ENCODE measurements around the gene SPEN. TPM values are rescaled to one million over a fixed set of nuclear protein-coding genes. Genes with fewer than 3 reads are reported as not detected.
"Not testable (repeated sequence)": the region's sequence is repeated elsewhere in the genome, so short reads cannot be mapped to it uniquely, and the experiment has no call there.

The SPEN gene
- total and polyA plus RNA-seq, 7 experiments from 2014 or later: 10.1 to 92.1 (median 77.9) TPM

DNA sequence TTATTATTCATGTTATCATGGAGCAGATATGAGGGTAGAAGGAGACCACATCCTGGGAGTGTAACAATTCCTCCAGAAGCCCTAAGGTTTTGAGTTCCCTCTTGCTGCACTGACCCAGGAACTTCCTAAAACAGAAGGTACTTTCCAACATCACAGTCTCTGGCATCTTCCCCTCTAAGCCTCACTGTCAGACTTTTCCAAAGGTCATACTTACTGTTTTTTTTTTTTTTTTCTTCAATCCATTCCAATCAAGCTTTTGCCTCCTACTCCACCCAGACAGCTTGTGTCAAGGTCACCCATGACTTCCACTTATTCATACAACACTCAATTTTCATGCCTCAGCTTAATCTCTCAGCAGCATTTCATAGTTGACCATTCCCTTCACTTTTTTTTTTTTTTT, 21.7 kb upstream of the SPEN start:
- no peaks in the 10 kb centered on the region for H3K27me3 ChIP-seq (ENCODE audit: control insufficient read depth in 2 of 2, insufficient read depth in 2 of 2, low read length in 2 of 2)
- POLR2A ChIA-PET: interaction anchor here (0.8 to 5.2 kb wide), 2 partner anchors 8 to 178 kb away, joined by 3 to 39 read pairs; partner anchors contain the start of gene SRARP
- Mint-ChIP-seq H3K9me3 (no peaks in the 10 kb centered on the region), H3K4me1 (peaks cover 9 to 23% (median 15%) of the 10 kb centered on the region in 7 donors), H3K4me3 (no peak overlapping the region), H3K27ac (no peak overlapping the region), H3K36me3 (peaks cover 0 to 3% (median 0%) of the 10 kb centered on the region in 5 donors), H3K27me3 (no peaks in the 10 kb centered on the region)
- no peak overlapping the region for H3K27ac ChIP-seq (ENCODE audit: low read depth, low read length)
- no peaks in the 10 kb centered on the region for H3K36me3 ChIP-seq (ENCODE audit: control insufficient read depth in 2 of 3, insufficient read depth in 3 of 3, low read length in 3 of 3)
- no peaks in the 10 kb centered on the region for H3K4me1 ChIP-seq (ENCODE audit: control insufficient read depth in 2 of 2, insufficient read depth in 2 of 2, low read length in 2 of 2)
- CTCF ChIA-PET: interaction anchor here (0.6 kb wide), 1 partner anchor 42 kb away, joined by 4 read pairs; no protein-coding TSS in a partner anchor
- no peaks in the 10 kb centered on the region for H3K9me3 ChIP-seq (ENCODE audit: control insufficient read depth in 2 of 3, low read length in 3 of 3)
- intact Hi-C loops (cut with micrococcal nuclease): no loop called here
- ATAC-seq: peak; percentile 60
- no peak for DNase-seq
- no peak overlapping the region for H3K4me3 ChIP-seq (ENCODE audit: low read length)

DNA sequence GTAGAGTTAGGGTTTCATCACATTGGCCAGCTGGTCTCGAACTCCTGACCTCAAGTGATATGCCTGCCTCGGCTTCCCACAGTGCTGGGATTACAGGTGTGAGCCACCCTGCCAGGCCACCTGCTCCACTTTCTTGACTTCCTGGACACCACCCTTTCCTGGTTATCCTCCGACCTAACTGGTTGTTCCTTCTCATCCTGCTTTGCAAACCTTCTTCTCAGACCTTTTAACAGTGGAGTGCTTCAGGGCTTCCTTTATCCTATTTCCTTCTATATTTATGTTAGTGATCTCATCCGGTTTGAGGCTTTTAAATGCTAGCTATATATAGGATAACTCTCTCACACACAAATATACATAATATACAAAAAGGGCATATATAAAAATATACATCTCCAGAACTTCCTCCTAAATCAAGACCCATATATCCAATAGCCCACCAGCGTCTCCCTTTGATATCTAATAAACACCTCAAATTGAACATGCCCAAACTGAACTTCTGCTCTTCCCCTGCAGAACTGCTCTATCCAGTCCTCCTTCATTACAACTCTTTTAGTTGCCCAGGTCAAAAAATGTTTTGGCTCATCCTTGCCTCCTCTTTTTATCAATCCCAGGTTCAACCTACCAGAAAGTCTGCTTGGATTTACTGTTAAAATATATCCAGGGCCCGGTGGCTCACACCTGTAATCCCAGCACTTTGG, 20.5 kb upstream of the SPEN start:
- POLR2A ChIA-PET: interaction anchor here (0.7 to 0.8 kb wide), 2 partner anchors 9 to 177 kb away, joined by 3 read pairs; partner anchors contain the start of gene SRARP
- Histone ChIP-seq H3K9me3 (ENCODE audit: control insufficient read depth in 2 of 3, low read length in 3 of 3) (no peaks in the 10 kb centered on the region), H3K36me3 (ENCODE audit: control insufficient read depth in 2 of 3, insufficient read depth in 3 of 3, low read length in 3 of 3) (no peaks in the 10 kb centered on the region), H3K27ac (ENCODE audit: low read depth, low read length) (no peak overlapping the region), H3K27me3 (ENCODE audit: control insufficient read depth in 2 of 2, insufficient read depth in 2 of 2, low read length in 2 of 2) (no peaks in the 10 kb centered on the region), H3K4me3 (ENCODE audit: low read length) (no peak overlapping the region), H3K4me1 (ENCODE audit: control insufficient read depth in 2 of 2, insufficient read depth in 2 of 2, low read length in 2 of 2) (no peaks in the 10 kb centered on the region)
- intact Hi-C loops (cut with micrococcal nuclease): no loop called here
- Mint-ChIP-seq H3K4me3 (no peak overlapping the region), H3K4me1 (peaks cover 14 to 28% (median 19%) of the 10 kb centered on the region in 7 donors), H3K36me3 (peaks cover 0 to 6% (median 3%) of the 10 kb centered on the region in 5 donors), H3K27me3 (no peaks in the 10 kb centered on the region), H3K9me3 (no peaks in the 10 kb centered on the region), H3K27ac (peak overlapping the region in 1 of 9 donors; percentile 4)
- DNase-seq: no peak
- CTCF ChIA-PET: interaction anchor here (0.6 kb wide), 1 partner anchor 248 kb away, joined by 6 read pairs; no protein-coding TSS in a partner anchor
- no peak for ATAC-seq

DNA sequence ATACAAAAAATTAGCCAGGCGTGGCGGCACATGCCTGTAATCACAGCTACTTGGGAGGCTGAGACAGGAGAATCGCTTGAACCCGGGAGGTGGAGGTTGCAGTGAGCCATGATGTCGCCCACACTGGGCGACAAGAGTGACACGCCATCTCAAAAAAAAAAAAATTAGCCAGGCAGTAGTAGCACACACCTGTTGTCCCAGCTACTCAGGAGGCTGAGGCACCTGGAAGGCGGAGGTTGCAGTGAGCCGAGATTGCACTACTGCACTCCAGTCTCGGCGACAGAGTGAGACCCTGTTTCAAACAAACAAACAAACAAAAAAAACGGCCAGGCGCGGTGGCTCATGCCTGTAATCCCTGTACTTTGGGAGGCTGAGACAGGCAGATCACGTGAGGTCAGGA, 19.9 kb upstream of the SPEN start:
- CTCF ChIA-PET; H3K27ac ChIP-seq (ENCODE audit: low read depth, low read length); H3K9me3 ChIP-seq (ENCODE audit: control insufficient read depth in 2 of 3, low read length in 3 of 3); H3K27me3 Mint-ChIP-seq; H3K27ac Mint-ChIP-seq; H3K4me3 Mint-ChIP-seq; H3K9me3 Mint-ChIP-seq; H3K4me3 ChIP-seq (ENCODE audit: low read length); H3K36me3 Mint-ChIP-seq; H3K4me1 ChIP-seq (ENCODE audit: control insufficient read depth in 2 of 2, insufficient read depth in 2 of 2, low read length in 2 of 2); intact Hi-C loops (cut with micrococcal nuclease); H3K36me3 ChIP-seq (ENCODE audit: control insufficient read depth in 2 of 3, insufficient read depth in 3 of 3, low read length in 3 of 3); DNase-seq; ATAC-seq; H3K27me3 ChIP-seq (ENCODE audit: control insufficient read depth in 2 of 2, insufficient read depth in 2 of 2, low read length in 2 of 2): not testable (repeated sequence)
- H3K4me1 Mint-ChIP-seq: peaks cover 15 to 29% (median 21%) of the 10 kb centered on the region in 7 donors
- POLR2A ChIA-PET: interaction anchor here (0.7 kb wide), 2 partner anchors 9 to 28 kb away, joined by 4 read pairs; no protein-coding TSS in a partner anchor

DNA sequence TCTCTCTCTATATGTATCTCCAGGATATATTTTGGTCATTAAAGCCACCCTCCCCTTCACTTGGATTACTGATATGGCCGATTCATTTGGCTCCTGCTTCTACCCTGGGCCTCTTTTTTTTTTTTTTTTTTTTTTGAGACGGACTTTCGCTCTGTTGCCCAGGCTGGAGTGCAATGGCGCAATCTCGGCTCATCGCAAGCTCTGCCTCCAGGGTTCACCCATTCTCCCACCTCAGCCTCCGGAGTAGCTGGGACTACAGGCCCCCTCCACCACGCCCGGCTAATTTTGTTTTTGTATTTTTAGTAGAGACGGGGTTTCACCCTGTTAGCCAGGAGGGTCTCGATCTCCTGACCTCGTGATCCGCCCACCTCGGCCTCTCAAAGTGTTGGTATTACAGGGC, 18.6 kb upstream of the SPEN start:
- DNase-seq; H3K27me3 ChIP-seq (ENCODE audit: control insufficient read depth in 2 of 2, insufficient read depth in 2 of 2, low read length in 2 of 2); H3K4me1 ChIP-seq (ENCODE audit: control insufficient read depth in 2 of 2, insufficient read depth in 2 of 2, low read length in 2 of 2); H3K27ac Mint-ChIP-seq; H3K36me3 ChIP-seq (ENCODE audit: control insufficient read depth in 2 of 3, insufficient read depth in 3 of 3, low read length in 3 of 3); H3K36me3 Mint-ChIP-seq; ATAC-seq; H3K9me3 ChIP-seq (ENCODE audit: control insufficient read depth in 2 of 3, low read length in 3 of 3); H3K27ac ChIP-seq (ENCODE audit: low read depth, low read length); H3K9me3 Mint-ChIP-seq; H3K4me3 ChIP-seq (ENCODE audit: low read length); H3K27me3 Mint-ChIP-seq; H3K4me3 Mint-ChIP-seq; intact Hi-C loops (cut with micrococcal nuclease): not testable (repeated sequence)
- ChIA-PET CTCF (interaction anchor here (0.6 kb wide), 1 partner anchor 13 kb away, joined by 6 read pairs; no protein-coding TSS in a partner anchor), POLR2A (interaction anchor here (1.0 to 1.5 kb wide), 3 partner anchors 19 to 127 kb away, joined by 3 read pairs; partner anchors contain the start of gene SPEN)
- peaks cover 19 to 33% (median 27%) of the 10 kb centered on the region in 7 donors for H3K4me1 Mint-ChIP-seq

DNA sequence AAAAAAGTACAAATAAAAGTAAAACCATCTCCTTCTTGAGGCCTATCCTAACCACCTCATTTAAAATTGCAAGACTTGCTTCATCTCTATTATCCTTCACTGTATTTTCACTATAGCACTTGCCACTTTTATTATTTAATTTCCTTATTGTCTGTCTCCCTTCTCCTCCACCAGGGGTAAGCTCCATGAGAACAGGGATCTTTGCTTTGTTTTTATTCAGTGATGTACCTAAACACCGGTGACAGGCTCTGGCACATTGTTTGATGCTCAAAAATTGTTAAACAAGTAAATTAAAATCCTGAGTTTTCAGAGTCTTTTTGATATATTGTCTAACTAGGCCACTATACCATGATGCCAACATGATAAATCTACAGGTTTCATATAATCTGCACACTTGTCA, 17.2 kb upstream of the SPEN start:
- no peak for ATAC-seq
- Histone ChIP-seq H3K4me3 (ENCODE audit: low read length) (no peak overlapping the region), H3K27ac (ENCODE audit: low read depth, low read length) (no peak overlapping the region), H3K36me3 (ENCODE audit: control insufficient read depth in 2 of 3, insufficient read depth in 3 of 3, low read length in 3 of 3) (peaks cover 0 to 3% (median 0%) of the 10 kb centered on the region in 3 experiments), H3K27me3 (ENCODE audit: control insufficient read depth in 2 of 2, insufficient read depth in 2 of 2, low read length in 2 of 2) (no peaks in the 10 kb centered on the region), H3K9me3 (ENCODE audit: control insufficient read depth in 2 of 3, low read length in 3 of 3) (no peaks in the 10 kb centered on the region), H3K4me1 (ENCODE audit: control insufficient read depth in 2 of 2, insufficient read depth in 2 of 2, low read length in 2 of 2) (peaks cover 6 to 7% of the 10 kb centered on the region in 2 donors)
- Mint-ChIP-seq H3K27me3 (no peaks in the 10 kb centered on the region), H3K36me3 (peaks cover 0 to 6% (median 4%) of the 10 kb centered on the region in 5 donors), H3K4me1 (peaks cover 19 to 33% (median 29%) of the 10 kb centered on the region in 7 donors), H3K27ac (peak overlapping the region in 4 of 9 donors; percentile 3 to 52 (median 16)), H3K4me3 (no peak overlapping the region), H3K9me3 (peaks cover 0 to 4% (median 0%) of the 10 kb centered on the region in 11 donors)
- intact Hi-C loops (cut with micrococcal nuclease): loop anchor here (5.0 to 10.0 kb wide), 3 partner anchors 87 to 1075 kb away; no protein-coding TSS in a partner anchor
- ChIA-PET POLR2A (interaction anchor here (1.0 to 1.5 kb wide), 2 partner anchors 17 to 126 kb away, joined by 3 read pairs; partner anchors contain the start of gene SPEN), CTCF (no interaction called here)
- no peak for DNase-seq

DNA sequence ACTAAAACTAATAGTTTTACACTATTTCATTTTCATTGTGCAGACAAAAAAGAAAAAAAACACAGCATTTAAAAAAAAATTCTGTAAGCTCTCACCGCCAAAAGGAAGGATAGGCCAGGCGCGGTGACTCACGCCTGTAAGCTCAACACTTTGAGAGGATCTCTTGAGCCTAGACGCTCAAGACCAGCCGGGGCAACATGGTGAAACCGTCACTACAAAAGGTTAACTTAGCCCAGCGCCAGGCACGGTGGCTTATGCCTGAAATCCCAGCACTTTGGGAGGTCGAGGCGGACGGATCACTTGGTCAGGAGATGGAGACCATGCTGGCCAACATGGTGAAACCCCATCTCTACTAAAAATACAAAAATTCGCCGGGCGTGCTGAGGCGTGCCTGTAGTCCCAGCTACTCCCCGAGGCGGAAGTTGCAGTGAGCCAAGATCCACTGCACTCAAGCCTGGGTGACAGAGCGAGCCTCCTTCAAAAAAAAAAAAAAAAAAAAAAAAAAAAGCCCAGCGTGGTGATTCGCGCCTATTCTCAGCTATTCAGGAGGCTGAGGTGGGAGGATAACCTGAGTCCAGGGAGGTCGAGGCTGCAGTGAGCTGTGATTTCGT, 14.3 kb upstream of the SPEN start:
- DNase-seq: peak in 8 of 9 donors; percentile 37 to 68 (median 53)
- peaks cover 14 to 45% (median 34%) of the 10 kb centered on the region in 7 donors for H3K4me1 Mint-ChIP-seq
- intact Hi-C loops (cut with micrococcal nuclease): loop anchor here (1.0 to 10.0 kb wide), 4 partner anchors 18 to 1072 kb away; no protein-coding TSS in a partner anchor

More for the DNA sequence above, 14.3 kb upstream of the SPEN start:
- Histone ChIP-seq H3K4me3 (ENCODE audit: low read length) (peak overlapping the region; percentile 100), H3K27me3 (ENCODE audit: control insufficient read depth in 2 of 2, insufficient read depth in 2 of 2, low read length in 2 of 2) (no peaks in the 10 kb centered on the region), H3K36me3 (ENCODE audit: control insufficient read depth in 2 of 3, insufficient read depth in 3 of 3, low read length in 3 of 3) (peaks cover 0 to 7% (median 0%) of the 10 kb centered on the region in 3 experiments), H3K9me3 (ENCODE audit: control insufficient read depth in 2 of 3, low read length in 3 of 3) (no peaks in the 10 kb centered on the region), H3K4me1 (ENCODE audit: control insufficient read depth in 2 of 2, insufficient read depth in 2 of 2, low read length in 2 of 2) (peaks cover 12 to 16% of the 10 kb centered on the region in 2 donors), H3K27ac (ENCODE audit: low read depth, low read length) (peak overlapping the region; percentile 98)
- Mint-ChIP-seq H3K27me3 (peaks cover 0 to 3% (median 0%) of the 10 kb centered on the region in 5 donors), H3K27ac (peak overlapping the region; percentile 97 to 100 (median 99)), H3K9me3 (peaks cover 0 to 6% (median 0%) of the 10 kb centered on the region in 11 donors), H3K36me3 (peaks cover 0 to 8% (median 5%) of the 10 kb centered on the region in 5 donors), H3K4me3 (peak overlapping the region; percentile 88 to 100 (median 96))
- ChIA-PET CTCF (interaction anchor here (0.5 to 2.6 kb wide), 7 partner anchors 9 to 143 kb away, joined by 3 to 14 read pairs (median 5); partner anchors contain the start of genes SPEN and ZBTB17), POLR2A (interaction anchor here (0.6 to 4.2 kb wide), 20 partner anchors 10 to 1081 kb away, joined by 3 to 227 read pairs (median 4); partner anchors contain the start of genes DNAJC16, SPEN and ZBTB17)
- ATAC-seq: no peak

Measured in naive thymus-derived CD4-positive, alpha-beta T cell (primary cell).